HG03108 (cell line): Measurements from ENCODE around the gene TMEM131L.
"Not testable (repeated sequence)": the region's sequence is repeated elsewhere in the genome, so short reads cannot be mapped to it uniquely, and the experiment has no call there.

Source experiments
- ATAC-seq: cut with Tn5 transposase; IDR thresholded peaks from one replicate; pipeline ENCODE4 v1.9.1; 2021; ENCODE audit warnings: moderate library complexity; ENCODE audit not compliant: unreplicated experiment

The TMEM131L gene

GRCh38 chr4:153501578-153501977 is 35.4 kb downstream of the TMEM131L start:
- no peak for ATAC-seq

DNA sequence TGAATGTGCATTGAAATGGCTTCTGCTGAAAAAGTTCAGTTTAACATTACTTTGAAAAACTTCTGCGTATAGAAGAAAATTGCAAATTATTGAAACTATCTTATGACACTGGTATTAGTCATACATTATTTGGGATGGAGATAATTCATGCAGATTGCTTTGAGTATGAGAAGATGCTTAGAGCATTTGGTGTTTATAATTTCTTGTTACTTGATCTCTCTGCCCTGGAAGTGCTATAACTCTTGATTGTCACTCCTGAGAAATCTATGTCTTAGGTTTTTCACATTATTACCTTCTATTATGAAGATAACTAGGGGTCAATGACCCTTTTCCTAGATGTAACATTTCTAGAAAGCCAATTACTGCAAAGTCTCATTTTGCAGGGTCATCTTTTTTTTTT is 36.4 kb downstream of the TMEM131L start:
- ATAC-seq: no peak

DNA sequence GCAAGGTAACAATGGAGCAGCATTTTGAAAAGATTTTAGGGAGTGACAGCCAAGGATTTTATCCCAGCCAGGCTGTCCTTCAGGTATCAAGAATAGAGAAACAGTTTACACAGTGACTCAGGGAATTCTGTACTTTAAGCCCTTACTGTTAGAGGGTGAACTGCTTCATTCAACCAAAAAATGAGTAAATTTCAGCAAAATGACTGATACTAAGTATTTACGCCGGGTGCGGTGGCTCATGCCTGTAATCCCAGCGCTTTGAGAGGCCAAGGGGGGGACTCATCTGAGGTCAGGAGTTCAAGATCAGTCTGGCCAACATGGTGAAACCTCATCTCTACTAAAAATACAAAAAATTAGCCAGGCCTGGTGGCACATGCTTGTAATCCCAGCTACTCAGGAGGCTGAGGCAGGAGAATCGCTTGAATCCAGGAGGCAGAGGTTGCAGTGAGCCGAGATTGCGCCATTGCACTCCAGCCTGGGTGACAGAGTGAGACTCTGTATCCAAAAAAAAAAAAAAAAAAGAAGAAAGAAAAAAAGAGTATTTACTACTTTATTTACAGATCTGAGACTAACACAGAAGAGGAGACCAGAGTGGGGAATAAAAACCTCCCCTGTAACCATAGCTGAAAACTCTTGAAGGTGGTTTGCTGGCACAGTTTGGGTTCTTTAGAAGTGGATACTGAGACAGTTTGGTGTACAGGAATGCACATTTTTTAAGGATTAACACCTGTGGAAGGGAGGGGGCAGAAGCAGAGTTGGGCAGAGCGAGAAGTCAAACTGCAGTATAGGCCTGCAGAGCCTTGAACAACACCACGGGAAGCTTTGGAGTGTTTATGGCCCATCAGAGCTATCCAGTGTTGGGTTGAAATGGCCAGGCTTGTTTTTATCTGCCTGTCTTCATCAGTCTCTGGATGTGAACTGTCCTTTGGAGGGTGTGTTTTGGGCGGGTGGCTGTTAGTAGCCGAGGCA is 40.5 kb downstream of the TMEM131L start:
- no peak for ATAC-seq

GRCh38 chr4:153507310-153508073 is 41.3 kb downstream of the TMEM131L start:
- no peak for ATAC-seq

DNA sequence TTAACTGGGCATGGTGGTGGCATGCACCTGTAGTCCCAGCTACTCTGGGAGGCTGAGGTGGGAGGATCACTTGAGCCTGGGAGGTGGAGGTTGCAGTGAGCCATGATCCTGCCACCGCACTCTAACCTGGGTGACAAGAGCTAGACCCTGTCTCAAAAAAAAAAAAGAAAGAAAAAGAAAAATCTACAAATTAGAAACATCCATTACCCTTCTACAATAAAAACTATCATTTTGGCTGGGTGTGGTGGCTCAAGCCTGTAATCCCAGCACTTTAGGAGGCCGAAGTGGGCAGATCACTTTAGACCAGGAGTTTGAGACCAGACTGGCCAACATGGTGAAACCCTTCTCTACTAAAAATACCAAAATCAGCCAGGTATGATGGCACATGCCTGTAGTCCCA is 43.1 kb downstream of the TMEM131L start:
- ATAC-seq: not testable (repeated sequence)

GRCh38 chr4:153509724-153510123 is 43.6 kb downstream of the TMEM131L start:
- ATAC-seq: no peak

DNA sequence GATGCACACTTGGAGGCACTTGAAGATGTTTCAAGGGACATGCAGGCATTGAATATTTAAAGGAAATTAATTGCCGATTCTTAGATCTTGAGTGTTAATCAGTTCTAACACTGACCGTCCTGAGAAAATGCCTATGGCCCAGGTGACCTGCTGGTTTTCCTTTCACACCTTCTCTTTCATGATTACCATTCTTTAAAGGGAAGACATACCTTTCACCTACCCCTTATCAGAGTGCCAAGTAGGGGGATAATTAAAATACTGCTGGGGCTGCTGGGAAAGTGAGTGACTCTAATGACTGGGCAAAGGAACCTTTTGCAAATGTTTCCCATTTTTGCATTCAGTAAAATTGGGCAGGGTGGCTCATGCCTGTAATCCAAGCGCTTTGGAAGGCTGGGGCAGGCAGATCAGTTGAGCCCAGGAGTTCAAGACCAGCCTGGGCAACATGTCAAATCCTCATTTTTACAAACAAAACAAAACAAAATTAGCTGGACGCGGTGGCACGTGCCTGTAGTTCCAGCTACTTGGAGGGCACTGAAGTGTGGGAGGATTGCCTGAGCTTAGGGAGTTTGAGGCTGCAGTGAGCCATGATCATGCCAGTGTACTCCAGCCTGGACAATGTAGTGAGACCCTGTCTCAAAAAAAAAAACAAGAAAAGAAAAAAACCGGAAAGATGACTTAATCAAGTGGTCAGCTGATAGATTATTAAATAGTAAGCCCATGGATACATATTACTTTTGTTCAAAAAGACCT is 44.3 kb downstream of the TMEM131L start:
- no peak for ATAC-seq

- ATAC-seq: no peak
These were observed 44.9 kb downstream of the TMEM131L start for GRCh38 chr4:153511104-153511503.

DNA sequence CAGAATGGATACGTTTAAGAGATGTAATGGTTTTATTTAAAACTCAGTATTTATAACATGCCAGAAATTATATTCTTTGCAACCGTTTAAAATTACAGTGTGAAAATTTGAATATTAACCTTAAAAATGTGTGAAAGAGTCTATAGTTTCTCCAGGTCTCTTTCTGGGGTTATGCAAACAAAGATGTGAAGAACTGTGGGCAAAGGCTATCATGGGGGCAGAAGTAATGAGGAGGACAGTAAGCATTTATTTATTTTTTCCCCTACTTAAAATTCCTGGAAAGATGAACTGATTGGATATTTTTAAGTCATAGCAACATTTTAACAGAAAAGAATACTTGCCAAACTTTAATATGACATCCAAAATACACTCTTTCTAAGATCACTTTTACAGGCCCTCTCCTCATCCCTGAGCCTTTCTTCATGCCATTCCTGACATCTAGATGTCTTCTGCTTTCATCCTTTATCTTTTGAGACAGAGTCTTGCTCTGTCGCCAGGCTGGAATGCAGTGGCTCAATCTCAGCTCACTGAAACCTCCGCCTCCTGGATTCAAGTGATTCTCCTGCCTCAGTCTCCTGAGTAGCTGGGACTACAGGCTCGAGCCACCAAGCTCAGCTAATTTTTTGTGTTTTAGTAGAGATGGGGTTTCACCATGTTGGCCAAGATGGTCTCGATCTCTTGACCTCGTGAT is 46.1 kb downstream of the TMEM131L start:
- ATAC-seq: no peak

DNA sequence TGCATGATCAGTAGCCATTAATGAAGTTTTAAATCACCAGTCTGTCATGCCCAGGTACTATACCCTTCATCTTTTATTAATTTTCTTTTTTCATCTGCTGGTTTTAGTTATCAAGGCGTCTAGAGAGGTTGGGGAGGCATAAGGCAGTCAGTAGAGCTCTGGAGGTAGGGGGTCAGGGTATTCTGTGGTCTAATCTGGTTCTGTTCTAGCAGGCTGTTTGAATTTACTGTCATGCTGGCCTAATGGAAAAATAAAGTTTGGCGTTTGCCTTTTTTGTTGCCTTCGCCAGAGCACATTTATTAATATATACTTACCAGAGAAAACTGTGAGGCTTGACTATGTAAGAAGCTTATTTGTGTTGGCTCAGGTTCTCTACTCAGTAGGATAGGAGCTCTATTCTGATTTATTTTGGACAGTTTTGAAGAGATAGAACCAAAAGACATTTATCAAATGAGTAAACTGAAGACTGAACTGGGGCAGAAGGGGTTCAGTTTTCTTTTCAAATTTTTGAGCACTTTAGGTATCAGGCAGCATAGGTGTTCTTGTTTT is 46.9 kb downstream of the TMEM131L start:
- ATAC-seq: no peak

DNA sequence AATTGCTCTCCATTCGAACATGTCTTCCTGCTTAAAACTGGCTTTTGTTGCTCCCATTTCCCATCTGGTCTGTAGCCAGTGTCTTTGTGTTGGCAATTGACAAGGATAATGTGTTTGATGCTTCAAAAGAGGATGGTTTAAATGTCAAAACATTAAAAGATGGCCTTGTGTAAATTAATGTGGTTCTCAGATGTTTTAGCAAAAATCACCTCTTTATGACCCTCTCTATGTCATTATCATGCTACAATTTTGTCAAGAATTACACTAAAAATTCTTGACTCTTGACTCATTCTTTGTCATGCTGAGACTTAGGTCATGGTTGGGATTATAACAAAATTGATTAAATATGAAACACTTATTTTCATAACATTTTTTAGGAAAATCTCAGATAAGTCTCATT is 47.4 kb downstream of the TMEM131L start:
- ATAC-seq: no peak

DNA sequence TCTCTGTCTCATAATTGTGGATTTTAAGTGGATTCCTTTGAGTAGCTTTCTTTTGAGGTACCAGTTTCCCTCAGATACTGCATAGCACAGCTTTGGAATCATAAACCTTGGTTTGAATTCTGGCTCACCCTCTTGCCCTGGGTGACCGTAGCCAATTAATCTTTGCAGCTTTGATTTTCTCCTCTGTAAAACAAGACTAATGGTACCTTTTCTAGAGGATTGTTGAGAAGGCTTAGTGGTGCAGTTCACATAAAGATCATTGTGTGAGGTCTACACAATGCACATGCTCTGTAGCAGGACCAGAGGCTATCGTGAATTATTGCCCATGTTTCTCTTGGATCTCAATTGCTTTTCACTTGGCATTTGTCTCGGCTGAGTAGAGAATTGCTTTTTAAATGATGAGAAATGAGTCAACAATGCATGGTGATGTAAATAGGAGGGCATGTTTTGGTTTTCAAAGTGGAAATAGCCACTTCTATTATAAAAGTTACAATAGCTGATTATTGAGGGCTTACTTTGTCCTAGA is 47.9 kb downstream of the TMEM131L start:
- ATAC-seq: no peak

DNA sequence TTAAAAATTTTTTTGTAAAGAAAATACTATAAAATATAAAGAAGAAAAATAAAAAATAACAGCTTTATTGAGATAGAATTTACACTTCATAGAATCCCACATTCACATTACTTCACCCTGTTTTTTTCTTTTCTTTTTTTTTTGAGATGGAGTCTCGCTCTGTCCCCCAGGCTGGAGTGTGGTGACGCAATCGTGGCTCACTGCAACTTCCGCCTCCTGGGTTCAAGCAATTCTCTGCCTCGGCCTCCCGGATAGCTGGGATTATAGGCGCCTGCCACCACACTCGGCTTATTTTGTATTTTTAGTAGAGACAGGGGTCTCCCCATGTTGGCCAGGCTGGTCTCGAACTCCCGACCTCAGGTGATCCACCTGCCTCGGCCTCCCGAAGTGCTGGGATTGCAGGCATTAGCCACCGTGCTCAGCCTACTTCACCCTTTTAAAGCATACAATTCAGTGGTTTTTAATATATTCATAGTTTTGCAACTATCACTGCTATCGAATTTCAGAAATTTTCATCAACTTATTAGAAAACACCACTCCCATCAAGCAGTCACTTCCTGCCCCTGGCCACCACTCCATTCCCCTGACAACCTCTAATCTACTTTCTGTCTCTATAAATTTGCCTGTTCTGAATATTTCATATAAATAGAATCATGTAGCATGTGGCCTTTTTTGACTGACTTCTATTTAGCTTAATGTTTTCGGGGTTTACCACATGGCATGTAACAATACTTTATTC is 48.7 kb downstream of the TMEM131L start:
- no peak for ATAC-seq

- ATAC-seq: no peak
These were observed 51.0 kb downstream of the TMEM131L start for GRCh38 chr4:153517159-153517558.

- ATAC-seq: no peak
These were observed 51.8 kb downstream of the TMEM131L start for GRCh38 chr4:153518001-153518400.

GRCh38 chr4:153518637-153519389 is 52.7 kb downstream of the TMEM131L start:
- ATAC-seq: no peak

GRCh38 chr4:153519687-153520086 is 53.5 kb downstream of the TMEM131L start:
- ATAC-seq: no peak

GRCh38 chr4:153520227-153520626 is 54.1 kb downstream of the TMEM131L start:
- ATAC-seq: no peak
